Measurements from ENCODE around the gene RERE.
"Not testable (repeated sequence)": the region's sequence is repeated elsewhere in the genome, so short reads cannot be mapped to it uniquely, and the experiment has no call there.

Gene RERE

GRCh38 chr1:8512504-8512903 is 304.9 kb downstream of the RERE start:
- H3K9me3 ChIP-seq (ENCODE audit: control insufficient read depth in 2 of 2, low read length in 2 of 2): no peaks in the 10 kb centered on the region
- peaks cover 3% of the 10 kb centered on the region for H3K4me1 ChIP-seq (ENCODE audit: control insufficient read depth, insufficient read depth, low read length)
- H3K27me3 ChIP-seq (ENCODE audit: control insufficient read depth in 1 of 2, insufficient read depth in 2 of 2, low read length in 2 of 2): no peaks in the 10 kb centered on the region
- H3K4me3 ChIP-seq (ENCODE audit: low read length in 2 of 2): no peak overlapping the region
- H3K36me3 ChIP-seq (ENCODE audit: control insufficient read depth in 2 of 2, insufficient read depth in 2 of 2, low read length in 2 of 2): no peaks in the 10 kb centered on the region
- H3K9ac ChIP-seq (ENCODE audit: low read length in 2 of 2): no peak overlapping the region
- H3K27ac ChIP-seq (ENCODE audit: low read length): no peak overlapping the region

GRCh38 chr1:8510041-8510823 is 307.2 kb downstream of the RERE start:
- H3K9ac ChIP-seq (ENCODE audit: low read length in 2 of 2): peak overlapping the region in 1 of 2 donors; percentile 30
- peaks cover 3% of the 10 kb centered on the region for H3K4me1 ChIP-seq (ENCODE audit: control insufficient read depth, insufficient read depth, low read length)
- H3K9me3 ChIP-seq (ENCODE audit: control insufficient read depth in 2 of 2, low read length in 2 of 2): no peaks in the 10 kb centered on the region
- peak overlapping the region; percentile 6 to 17 for H3K4me3 ChIP-seq (ENCODE audit: low read length in 2 of 2)
- peak overlapping the region; percentile 56 for H3K27ac ChIP-seq (ENCODE audit: low read length)
- H3K36me3 ChIP-seq (ENCODE audit: control insufficient read depth in 2 of 2, insufficient read depth in 2 of 2, low read length in 2 of 2): peaks cover 2 to 7% of the 10 kb centered on the region in 2 donors
- no peaks in the 10 kb centered on the region for H3K27me3 ChIP-seq (ENCODE audit: control insufficient read depth in 1 of 2, insufficient read depth in 2 of 2, low read length in 2 of 2)

- peak overlapping the region in 1 of 2 donors; percentile 17 for H3K4me3 ChIP-seq (ENCODE audit: low read length in 2 of 2)
- no peaks in the 10 kb centered on the region for H3K9me3 ChIP-seq (ENCODE audit: control insufficient read depth in 2 of 2, low read length in 2 of 2)
- H3K4me1 ChIP-seq (ENCODE audit: control insufficient read depth, insufficient read depth, low read length): peaks cover 3% of the 10 kb centered on the region
- H3K27ac ChIP-seq (ENCODE audit: low read length): peak overlapping the region; percentile 56
- peak overlapping the region; percentile 14 to 30 for H3K9ac ChIP-seq (ENCODE audit: low read length in 2 of 2)
- no peaks in the 10 kb centered on the region for H3K27me3 ChIP-seq (ENCODE audit: control insufficient read depth in 1 of 2, insufficient read depth in 2 of 2, low read length in 2 of 2)
- H3K36me3 ChIP-seq (ENCODE audit: control insufficient read depth in 2 of 2, insufficient read depth in 2 of 2, low read length in 2 of 2): peaks cover 2 to 7% of the 10 kb centered on the region in 2 donors
Observed at GRCh38 chr1:8509579-8509978, 307.9 kb downstream of the RERE start.

- H3K9me3 ChIP-seq (ENCODE audit: control insufficient read depth in 2 of 2, low read length in 2 of 2): no peaks in the 10 kb centered on the region
- H3K9ac ChIP-seq (ENCODE audit: low read length in 2 of 2): no peak overlapping the region
- H3K27ac ChIP-seq (ENCODE audit: low read length): no peak overlapping the region
- no peak overlapping the region for H3K4me3 ChIP-seq (ENCODE audit: low read length in 2 of 2)
- no peaks in the 10 kb centered on the region for H3K27me3 ChIP-seq (ENCODE audit: control insufficient read depth in 1 of 2, insufficient read depth in 2 of 2, low read length in 2 of 2)
- peaks cover 3% of the 10 kb centered on the region for H3K4me1 ChIP-seq (ENCODE audit: control insufficient read depth, insufficient read depth, low read length)
- peaks cover 2 to 7% of the 10 kb centered on the region in 2 donors for H3K36me3 ChIP-seq (ENCODE audit: control insufficient read depth in 2 of 2, insufficient read depth in 2 of 2, low read length in 2 of 2)
Observed at GRCh38 chr1:8506995-8507615, 310.3 kb downstream of the RERE start.

- H3K36me3 ChIP-seq (ENCODE audit: control insufficient read depth in 2 of 2, insufficient read depth in 2 of 2, low read length in 2 of 2): peaks cover 2 to 7% of the 10 kb centered on the region in 2 donors
- H3K4me3 ChIP-seq (ENCODE audit: low read length in 2 of 2): no peak overlapping the region
- no peak overlapping the region for H3K9ac ChIP-seq (ENCODE audit: low read length in 2 of 2)
- no peaks in the 10 kb centered on the region for H3K9me3 ChIP-seq (ENCODE audit: control insufficient read depth in 2 of 2, low read length in 2 of 2)
- no peak overlapping the region for H3K27ac ChIP-seq (ENCODE audit: low read length)
- H3K27me3 ChIP-seq (ENCODE audit: control insufficient read depth in 1 of 2, insufficient read depth in 2 of 2, low read length in 2 of 2): no peaks in the 10 kb centered on the region
- H3K4me1 ChIP-seq (ENCODE audit: control insufficient read depth, insufficient read depth, low read length): peaks cover 3% of the 10 kb centered on the region
Observed at GRCh38 chr1:8506456-8506855, 311.0 kb downstream of the RERE start.

GRCh38 chr1:8503842-8504241 is 313.6 kb downstream of the RERE start:
- H3K36me3 ChIP-seq (ENCODE audit: control insufficient read depth in 2 of 2, insufficient read depth in 2 of 2, low read length in 2 of 2): peaks cover 2 to 7% of the 10 kb centered on the region in 2 donors
- H3K9ac ChIP-seq (ENCODE audit: low read length in 2 of 2): no peak overlapping the region
- no peak overlapping the region for H3K4me3 ChIP-seq (ENCODE audit: low read length in 2 of 2)
- no peak overlapping the region for H3K27ac ChIP-seq (ENCODE audit: low read length)
- no peaks in the 10 kb centered on the region for H3K9me3 ChIP-seq (ENCODE audit: control insufficient read depth in 2 of 2, low read length in 2 of 2)
- no peaks in the 10 kb centered on the region for H3K27me3 ChIP-seq (ENCODE audit: control insufficient read depth in 1 of 2, insufficient read depth in 2 of 2, low read length in 2 of 2)
- no peaks in the 10 kb centered on the region for H3K4me1 ChIP-seq (ENCODE audit: control insufficient read depth, insufficient read depth, low read length)

- not testable (repeated sequence) for H3K36me3 ChIP-seq (ENCODE audit: control insufficient read depth in 2 of 2, insufficient read depth in 2 of 2, low read length in 2 of 2); H3K27me3 ChIP-seq (ENCODE audit: control insufficient read depth in 1 of 2, insufficient read depth in 2 of 2, low read length in 2 of 2); H3K9ac ChIP-seq (ENCODE audit: low read length in 2 of 2); H3K4me3 ChIP-seq (ENCODE audit: low read length in 2 of 2); H3K27ac ChIP-seq (ENCODE audit: low read length); H3K9me3 ChIP-seq (ENCODE audit: control insufficient read depth in 2 of 2, low read length in 2 of 2); H3K4me1 ChIP-seq (ENCODE audit: control insufficient read depth, insufficient read depth, low read length)
Observed at GRCh38 chr1:8502949-8503348, 314.5 kb downstream of the RERE start.

- no peak overlapping the region for H3K4me3 ChIP-seq (ENCODE audit: low read length in 2 of 2)
- no peaks in the 10 kb centered on the region for H3K9me3 ChIP-seq (ENCODE audit: control insufficient read depth in 2 of 2, low read length in 2 of 2)
- H3K4me1 ChIP-seq (ENCODE audit: control insufficient read depth, insufficient read depth, low read length): no peaks in the 10 kb centered on the region
- peaks cover 4 to 14% of the 10 kb centered on the region in 2 donors for H3K36me3 ChIP-seq (ENCODE audit: control insufficient read depth in 2 of 2, insufficient read depth in 2 of 2, low read length in 2 of 2)
- no peaks in the 10 kb centered on the region for H3K27me3 ChIP-seq (ENCODE audit: control insufficient read depth in 1 of 2, insufficient read depth in 2 of 2, low read length in 2 of 2)
- no peak overlapping the region for H3K27ac ChIP-seq (ENCODE audit: low read length)
- no peak overlapping the region for H3K9ac ChIP-seq (ENCODE audit: low read length in 2 of 2)
Observed at GRCh38 chr1:8497210-8497819, 320.1 kb downstream of the RERE start.

- H3K9ac ChIP-seq (ENCODE audit: low read length in 2 of 2): no peak overlapping the region
- no peak overlapping the region for H3K27ac ChIP-seq (ENCODE audit: low read length)
- no peaks in the 10 kb centered on the region for H3K9me3 ChIP-seq (ENCODE audit: control insufficient read depth in 2 of 2, low read length in 2 of 2)
- H3K4me3 ChIP-seq (ENCODE audit: low read length in 2 of 2): no peak overlapping the region
- H3K27me3 ChIP-seq (ENCODE audit: control insufficient read depth in 1 of 2, insufficient read depth in 2 of 2, low read length in 2 of 2): no peaks in the 10 kb centered on the region
- H3K36me3 ChIP-seq (ENCODE audit: control insufficient read depth in 2 of 2, insufficient read depth in 2 of 2, low read length in 2 of 2): peaks cover 4 to 14% of the 10 kb centered on the region in 2 donors
- no peaks in the 10 kb centered on the region for H3K4me1 ChIP-seq (ENCODE audit: control insufficient read depth, insufficient read depth, low read length)
Observed at GRCh38 chr1:8496473-8496872, 321.0 kb downstream of the RERE start.

GRCh38 chr1:8495928-8496401 is 321.5 kb downstream of the RERE start:
- Histone ChIP-seq H3K4me1 (ENCODE audit: control insufficient read depth, insufficient read depth, low read length) (no peaks in the 10 kb centered on the region), H3K27me3 (ENCODE audit: control insufficient read depth in 1 of 2, insufficient read depth in 2 of 2, low read length in 2 of 2) (no peaks in the 10 kb centered on the region), H3K36me3 (ENCODE audit: control insufficient read depth in 2 of 2, insufficient read depth in 2 of 2, low read length in 2 of 2) (peaks cover 4 to 14% of the 10 kb centered on the region in 2 donors), H3K9me3 (ENCODE audit: control insufficient read depth in 2 of 2, low read length in 2 of 2) (no peaks in the 10 kb centered on the region), H3K4me3 (ENCODE audit: low read length in 2 of 2) (no peak overlapping the region), H3K27ac (ENCODE audit: low read length) (no peak overlapping the region), H3K9ac (ENCODE audit: low read length in 2 of 2) (no peak overlapping the region)

Data from stomach smooth muscle (tissue), 2 donors.